ENCODE results near the gene FSTL3. TPM values are rescaled to one million over a fixed set of nuclear protein-coding genes. Genes with fewer than 3 reads are reported as not detected.
"Not testable (repeated sequence)": the region's sequence is repeated elsewhere in the genome, so short reads cannot be mapped to it uniquely, and the experiment has no call there.

FSTL3 gene
- polyA plus RNA-seq, 1 donor = 17.8 TPM

DNA sequence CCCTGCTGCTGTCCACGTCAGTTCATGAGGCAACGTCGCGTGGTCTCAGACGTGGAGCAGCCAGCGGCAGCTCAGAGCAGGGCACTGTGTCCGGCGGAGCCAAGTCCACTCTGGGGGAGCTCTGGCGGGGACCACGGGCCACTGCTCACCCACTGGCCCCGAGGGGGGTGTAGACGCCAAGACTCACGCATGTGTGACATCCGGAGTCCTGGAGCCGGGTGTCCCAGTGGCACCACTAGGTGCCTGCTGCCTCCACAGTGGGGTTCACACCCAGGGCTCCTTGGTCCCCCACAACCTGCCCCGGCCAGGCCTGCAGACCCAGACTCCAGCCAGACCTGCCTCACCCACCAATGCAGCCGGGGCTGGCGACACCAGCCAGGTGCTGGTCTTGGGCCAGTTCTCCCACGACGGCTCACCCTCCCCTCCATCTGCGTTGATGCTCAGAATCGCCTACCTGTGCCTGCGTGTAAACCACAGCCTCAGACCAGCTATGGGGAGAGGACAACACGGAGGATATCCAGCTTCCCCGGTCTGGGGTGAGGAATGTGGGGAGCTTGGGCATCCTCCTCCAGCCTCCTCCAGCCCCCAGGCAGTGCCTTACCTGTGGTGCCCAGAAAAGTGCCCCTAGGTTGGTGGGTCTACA lies 6.6 kb downstream of the FSTL3 start:
- DNase-seq (ENCODE audit: low read depth) = no peak

DNA sequence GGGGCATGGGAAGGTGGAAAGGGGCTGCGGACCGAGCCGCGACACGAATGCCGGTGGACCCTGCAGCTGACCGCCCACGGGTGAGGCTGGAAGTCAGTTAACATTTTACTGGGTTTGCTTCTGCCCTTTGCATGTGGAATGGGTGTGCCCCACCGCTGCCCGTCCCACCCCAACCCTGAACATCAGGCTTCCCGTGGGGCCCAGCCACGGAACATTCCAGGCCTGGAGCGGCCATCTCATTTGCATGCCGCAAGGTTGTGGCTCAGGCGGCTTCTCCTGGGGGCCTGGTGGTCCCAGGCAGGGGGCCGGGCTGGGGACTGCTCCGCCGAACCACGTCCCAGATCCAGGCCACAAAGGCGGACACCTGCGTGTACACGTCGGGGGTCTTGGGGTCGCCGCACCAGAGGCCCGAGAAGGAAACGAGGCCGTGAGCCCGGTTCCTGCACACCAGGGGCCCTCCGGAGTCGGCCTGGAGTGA lies 9.3 kb downstream of the FSTL3 start:
- DNase-seq (ENCODE audit: low read depth) = no peak

DNA sequence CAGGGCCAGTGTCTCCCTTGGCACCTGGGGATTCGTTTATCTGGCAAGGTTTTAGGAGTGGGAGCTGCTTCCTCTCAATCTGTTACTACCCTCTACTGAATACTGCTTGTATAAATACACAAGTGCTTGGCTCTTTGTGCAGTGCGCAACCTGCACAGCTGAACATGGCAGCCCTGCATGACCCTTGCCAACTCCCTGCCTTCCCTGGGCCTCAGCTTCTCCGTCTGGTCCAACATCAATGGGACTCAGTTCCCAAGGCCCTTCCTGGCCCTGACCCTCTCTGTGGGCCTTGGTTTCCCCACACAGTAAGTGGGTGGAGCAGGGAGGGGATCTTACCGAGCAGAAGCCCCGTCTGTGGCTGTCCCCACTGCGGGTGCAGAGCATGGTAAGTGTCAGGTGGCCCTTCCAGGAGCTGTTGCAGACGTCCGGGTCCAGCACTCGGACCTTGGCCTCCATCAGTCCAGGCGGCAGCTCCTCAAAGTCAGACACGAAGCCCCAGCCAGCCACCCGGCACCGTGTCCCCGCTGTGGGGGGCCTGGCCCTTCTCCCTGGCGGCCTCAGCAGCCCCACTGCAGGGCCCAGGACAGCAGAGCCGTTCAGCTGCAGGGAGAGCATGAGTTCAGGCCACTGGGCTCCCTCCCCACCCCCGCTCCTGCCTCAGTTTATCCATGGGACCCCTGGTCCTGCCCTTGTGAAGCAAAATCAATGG lies 10.6 kb downstream of the FSTL3 start:
- no peak for DNase-seq (ENCODE audit: low read depth)

DNA sequence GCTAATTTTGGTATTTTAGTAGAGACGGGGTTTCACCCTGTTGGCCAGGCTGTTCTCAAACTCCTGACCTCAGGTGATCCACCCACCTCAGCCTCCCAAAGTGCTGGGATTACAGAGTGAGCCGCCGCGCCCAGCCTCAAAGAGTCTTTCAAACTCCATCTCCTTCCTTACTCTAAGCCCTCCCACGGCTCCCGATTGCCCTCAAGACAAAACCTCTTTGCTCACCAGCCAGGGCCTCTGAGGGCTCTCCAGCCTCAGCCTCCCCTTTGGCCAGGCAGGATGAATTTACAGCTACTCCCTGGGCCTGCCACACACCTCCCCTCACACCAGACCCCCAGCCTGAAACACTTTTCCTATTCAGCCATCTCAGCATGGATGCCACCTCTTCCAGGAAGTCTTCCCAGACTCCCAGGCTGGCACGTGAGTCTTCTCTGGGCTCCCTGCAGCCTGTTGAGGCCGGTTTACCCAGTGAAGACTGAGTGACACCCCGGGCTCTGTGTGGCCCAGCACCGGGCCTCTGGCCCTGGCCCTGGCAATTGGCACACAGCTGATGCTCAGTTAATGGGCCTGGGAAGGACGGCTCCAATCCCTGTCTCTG lies 11.5 kb downstream of the FSTL3 start:
- DNase-seq (ENCODE audit: low read depth) = no peak

DNA sequence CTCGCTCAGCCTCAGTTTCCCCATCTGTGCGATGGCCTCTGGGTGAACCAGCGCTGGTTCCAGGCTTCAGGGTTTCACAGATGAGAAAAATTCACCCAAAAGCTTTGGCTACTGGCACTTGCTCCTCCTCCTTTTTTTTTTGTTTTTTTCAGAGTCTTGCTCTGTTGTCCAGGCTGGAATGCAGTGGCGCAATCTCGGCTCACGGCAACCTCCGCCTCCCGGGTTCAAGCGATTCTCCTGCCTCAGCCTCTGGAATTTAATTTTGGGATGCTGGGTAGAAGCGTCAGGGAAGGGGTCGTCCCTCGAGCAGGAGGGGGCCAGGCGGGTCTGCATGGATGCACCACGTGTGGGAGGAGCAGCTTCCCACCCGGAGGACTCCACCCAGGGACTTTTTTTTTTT lies 12.0 kb downstream of the FSTL3 start:
- DNase-seq (ENCODE audit: low read depth) = no peak

DNA sequence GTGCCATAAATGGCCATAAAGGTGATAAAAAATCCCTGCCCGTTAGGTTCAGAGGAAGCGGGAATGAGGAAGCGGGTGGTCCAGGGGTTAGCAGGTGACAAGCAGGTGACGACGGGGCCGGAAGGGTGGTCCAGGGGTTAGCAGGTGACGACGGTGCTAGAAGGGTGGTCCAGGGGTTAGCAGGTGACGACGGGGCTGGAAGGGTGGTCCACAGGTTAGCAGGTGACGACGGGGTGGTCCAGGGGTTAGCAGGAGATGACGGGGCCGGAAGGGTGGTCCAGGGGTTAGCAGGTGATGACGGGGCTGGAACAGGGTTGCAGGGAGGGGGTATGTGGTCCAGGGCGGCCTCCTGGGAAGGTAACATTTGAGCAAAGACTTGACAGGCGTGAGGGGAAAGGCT lies 12.8 kb downstream of the FSTL3 start:
- DNase-seq (ENCODE audit: low read depth) = no peak

DNA sequence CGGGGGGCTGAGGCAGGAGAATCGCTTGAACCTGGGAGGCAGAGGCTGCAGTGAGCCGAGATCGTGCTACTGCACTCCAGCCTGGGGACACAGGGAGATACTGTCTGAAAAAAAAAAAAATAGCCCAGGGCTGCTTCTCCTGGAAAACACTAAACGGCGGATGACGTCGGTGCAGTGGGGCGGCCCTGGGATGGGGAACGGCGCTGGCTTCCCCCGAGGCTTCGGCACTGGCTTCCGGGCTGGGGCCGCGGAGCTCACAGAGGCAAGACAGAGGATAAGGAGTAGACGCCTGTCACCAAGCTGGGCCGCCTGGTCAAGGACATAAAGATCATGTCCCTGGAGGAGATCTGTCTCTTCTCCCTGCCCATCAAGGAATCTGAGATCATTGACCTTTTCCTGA lies 14.0 kb downstream of the FSTL3 start:
- DNase-seq (ENCODE audit: low read depth) = no peak

DNA sequence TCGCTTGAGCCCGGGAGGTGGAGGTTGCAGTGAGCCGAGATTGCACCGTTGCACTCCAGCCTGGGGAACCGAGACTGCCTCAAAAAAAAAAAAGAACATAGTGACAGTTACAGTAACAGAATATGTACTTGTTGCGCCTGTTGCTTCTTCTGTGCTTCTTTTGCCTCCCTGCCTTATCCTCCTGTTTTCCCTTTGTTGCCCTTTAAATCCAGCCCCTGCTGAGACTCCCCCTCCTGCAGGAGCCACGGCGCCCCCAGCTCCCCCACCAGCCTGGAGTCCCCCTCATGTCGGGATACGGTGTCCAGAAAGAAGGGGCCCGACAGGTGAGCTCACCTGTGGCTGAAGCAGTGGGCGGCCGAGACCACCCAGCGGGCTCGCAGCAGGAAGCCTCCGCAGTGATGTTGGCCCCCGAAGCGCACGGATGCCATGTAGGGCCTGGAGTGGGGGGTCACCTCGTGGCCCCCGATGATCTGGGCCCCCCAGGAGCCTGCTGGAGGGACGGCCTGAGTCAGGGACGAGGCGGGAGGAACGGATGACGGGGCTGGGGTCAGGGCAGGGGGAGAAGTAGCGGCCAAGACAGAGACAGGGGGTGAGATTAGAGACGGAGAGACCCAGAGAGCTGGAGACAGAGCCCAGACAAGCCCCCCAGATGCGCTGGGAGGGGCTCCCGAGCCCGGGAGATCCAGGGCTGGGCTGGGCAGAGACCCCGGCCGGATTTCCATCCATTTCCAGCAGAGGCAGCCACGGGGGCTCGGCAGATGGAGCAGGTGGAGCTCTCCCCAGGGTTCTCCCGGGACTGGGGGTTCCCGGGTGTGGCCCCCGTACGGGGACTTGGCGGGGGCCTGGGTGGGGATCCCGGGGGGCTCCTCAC lies 18.5 kb downstream of the FSTL3 start:
- no peak for DNase-seq (ENCODE audit: low read depth)

DNA sequence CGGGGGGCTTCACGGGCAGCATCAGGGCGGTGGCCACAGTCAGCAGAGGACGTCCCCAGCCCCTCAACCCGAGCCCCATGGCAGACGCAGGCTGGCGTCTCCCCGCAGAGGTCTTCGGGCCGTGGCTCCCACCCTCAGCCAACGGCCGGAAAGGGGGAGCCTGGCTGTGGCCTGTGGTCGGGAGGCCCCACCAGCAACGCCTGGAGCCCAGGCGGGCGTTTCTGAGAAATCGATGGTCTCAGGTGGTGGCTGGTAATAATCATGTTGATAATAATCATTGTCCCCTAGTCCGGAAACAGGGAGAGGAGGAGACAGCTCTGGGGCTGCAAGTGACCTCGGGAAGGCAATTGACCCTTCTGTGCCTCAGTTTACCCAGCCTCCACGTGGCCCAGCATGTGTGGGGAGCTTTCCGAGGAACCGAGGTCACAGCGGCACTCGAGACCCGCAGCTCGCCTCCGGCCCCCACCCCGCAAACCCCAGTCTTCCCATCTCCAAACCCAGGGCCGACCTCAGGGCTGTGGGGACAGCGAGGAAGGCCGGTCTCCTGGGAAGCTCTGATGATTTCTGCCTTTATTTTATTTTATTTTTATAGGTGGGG lies 19.3 kb downstream of the FSTL3 start, which contains the start of gene PRSS57:
TSS of gene PRSS57 (minus strand) at position 101 of the 598 bp plus-strand sequence. CDS start at position 79, 22 bp downstream.
- no peak for DNase-seq (ENCODE audit: low read depth)

DNA sequence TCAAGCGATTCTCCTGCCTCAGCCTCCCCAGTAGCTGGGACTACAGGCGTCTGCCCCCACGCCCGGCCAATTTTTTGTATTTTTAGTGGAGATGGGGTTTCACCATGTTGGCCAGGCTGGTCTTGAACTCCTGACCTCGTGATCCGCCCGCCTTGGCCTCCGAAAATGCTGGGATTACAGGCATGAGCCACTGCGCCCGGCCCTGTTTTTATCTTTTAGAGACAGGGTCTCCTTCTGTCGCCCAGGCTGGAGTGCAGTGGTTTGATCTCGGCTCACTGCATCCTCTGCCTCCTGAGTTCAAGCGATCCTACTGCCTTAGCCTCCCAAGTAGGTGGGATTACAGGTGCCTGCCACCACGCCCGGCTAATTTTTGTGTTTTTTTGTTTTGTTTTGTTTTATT lies 22.3 kb downstream of the FSTL3 start:
- DNase-seq (ENCODE audit: low read depth) = not testable (repeated sequence)

DNA sequence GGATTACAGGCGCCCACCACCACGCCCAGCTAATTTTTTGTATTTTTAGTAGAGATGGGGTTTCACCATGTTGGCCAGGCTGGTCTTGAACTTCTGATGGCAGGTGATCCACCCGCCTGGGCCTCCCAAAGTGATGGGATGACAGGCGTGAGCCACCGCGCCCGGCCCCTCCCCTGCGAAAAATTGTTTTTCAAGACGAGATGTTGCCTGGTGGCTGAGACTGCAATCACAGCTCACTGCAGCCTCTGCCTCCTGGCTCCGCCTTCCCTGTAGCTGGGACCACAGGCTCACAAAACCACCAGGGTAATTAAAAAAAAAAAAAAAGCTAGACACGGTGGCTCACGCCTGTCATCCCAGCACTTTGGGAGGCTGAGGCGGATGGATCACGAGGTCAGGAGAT lies 23.7 kb downstream of the FSTL3 start:
- not testable (repeated sequence) for DNase-seq (ENCODE audit: low read depth)

DNA sequence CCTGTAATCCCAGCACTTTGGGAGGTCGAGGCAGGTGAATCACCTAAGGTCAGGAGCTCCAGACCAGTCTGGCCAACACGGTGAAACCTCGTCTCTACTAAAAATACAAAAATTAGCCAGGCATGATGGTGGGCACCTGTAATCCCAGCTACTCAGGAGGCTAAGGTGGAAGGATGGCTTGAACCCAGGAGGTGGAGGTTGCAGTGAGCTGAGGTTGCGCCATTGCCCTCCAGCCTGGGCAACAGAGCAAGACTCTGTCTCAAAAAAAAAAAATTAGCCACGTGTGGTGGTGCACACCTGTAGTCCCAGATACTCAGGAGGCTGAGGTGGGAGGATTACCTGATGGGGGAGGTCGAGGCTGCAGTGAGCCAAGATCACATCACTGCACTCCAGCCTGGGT lies 26.7 kb downstream of the FSTL3 start:
- DNase-seq (ENCODE audit: low read depth) = not testable (repeated sequence)

DNA sequence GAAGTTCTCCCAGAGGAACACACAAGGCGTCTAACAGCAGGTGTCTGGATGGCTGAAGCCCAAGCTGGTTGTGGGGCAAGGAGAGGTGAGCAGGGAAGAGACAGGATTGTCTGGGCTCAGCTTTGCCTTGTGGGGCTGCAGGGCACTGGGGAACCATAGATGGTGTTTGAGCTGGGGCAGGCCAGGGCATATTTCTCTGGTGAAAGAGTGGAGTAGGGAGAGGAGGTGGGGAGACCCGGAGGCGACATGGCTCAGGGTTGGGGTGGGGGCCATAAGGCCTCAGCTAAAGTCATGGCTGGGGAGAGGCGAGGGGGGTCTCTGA lies 27.1 kb downstream of the FSTL3 start:
- DNase-seq (ENCODE audit: low read depth) = no peak

DNA sequence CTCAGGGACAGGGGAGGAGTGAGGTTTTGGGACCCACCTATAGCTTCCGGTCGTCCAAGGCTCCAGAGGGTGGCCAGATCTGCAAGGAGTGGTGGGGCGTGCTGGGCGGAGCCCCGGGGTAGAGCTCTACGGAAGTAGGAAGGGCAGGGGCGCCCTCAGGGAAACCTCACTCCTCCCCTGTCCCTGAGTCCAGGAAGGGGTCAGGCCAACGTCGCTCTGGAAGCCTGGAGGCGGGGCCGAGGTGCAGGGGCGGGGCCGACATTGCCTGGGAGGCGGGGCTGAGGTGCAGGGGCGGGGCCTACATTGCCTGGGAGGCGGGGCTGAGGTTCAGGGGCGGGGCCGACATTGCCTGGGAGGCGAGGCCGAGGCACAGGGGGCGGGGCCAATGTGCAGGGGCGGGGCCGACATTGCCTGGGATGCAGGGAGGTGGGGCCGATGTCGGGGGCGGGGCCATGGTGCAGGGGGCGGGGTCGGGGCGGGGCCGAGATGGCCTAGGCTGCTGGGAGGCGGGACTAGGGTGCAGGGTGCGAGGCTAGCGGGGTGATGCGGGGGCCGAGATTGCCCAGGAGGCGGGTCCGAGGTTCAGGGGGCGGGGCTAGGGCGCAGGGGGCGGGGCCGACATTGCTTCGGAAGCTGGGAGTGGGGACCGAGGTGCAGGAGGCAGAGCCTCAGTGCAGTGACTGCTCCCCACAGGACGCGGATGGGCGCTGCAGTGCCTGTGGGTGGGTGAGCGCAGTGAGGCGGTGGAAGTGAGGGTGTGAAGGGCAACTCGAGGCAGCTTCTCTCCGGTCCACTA lies 27.7 kb downstream of the FSTL3 start:
- DNase-seq (ENCODE audit: low read depth) = no peak

DNA sequence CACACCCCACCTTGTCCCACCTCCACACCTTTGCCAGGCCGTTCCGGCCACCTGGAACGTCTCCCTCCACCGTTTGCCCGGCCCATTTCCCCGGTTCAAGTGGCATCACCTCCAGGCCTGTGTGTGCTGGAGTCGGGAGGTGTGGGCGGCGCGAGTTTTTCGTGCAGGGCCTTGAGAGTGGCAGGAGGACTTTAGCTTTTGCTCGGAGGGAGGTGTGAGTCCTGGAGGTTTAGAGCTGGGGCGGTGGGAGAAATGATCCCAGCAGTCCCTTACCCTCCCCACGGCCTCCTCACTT lies 28.2 kb downstream of the FSTL3 start:
- no peak for DNase-seq (ENCODE audit: low read depth)

DNA sequence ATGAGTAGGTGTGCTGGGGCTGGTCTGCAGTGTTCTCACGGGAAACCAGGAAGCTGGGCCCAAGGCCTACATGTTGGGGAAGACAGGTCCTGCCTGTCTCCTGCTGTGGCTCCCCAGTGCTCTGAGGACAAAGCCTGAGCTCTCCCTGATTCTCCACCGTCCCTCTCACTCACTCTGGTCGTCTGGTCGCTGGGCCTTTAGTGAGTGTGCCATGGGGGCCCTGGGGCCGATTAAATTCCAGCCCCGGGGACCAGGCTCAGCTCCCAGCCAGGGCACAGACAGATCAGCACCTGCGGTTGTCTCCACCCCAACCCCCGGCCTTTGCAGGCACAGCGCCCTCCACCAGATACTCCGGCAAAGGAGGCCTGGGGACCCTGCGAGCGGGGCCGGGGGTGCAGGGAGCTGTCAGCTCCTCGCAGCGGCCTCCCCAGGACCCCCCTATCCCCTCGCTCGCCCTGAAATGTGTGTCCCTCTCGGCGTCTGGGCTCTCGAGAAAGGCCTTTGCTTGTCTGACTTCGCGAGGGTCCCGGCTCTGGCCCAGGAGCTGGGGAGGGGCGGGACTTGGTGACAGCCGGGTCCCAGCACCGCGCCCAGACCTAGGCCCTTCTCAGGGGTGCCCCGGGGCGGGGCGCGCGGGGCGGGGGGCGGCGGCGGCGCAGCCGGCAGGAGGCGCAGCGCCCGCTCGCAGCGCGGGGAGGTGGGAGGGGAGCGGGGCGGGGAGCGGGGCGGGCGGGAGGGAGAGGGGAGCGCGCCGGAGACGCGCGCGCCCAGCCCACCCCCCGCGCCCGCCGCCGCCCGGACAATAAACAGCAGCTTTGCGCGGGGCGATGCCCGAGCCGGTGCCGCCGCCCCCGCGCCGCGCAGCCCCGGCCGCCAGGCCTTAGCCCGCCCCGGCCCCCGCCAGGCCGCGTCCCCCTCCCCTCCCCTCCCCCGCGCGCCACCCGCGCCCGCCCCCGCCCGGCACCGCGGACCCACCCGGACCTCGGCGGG lies 32.3 kb downstream of the FSTL3 start, which contains the start of gene PALM:
TSS of gene PALM (plus strand) at position 782 of the 990 bp plus-strand sequence. CDS start 212 bp downstream, outside the sequence.
- DNase-seq (ENCODE audit: low read depth) = no peak

DNA sequence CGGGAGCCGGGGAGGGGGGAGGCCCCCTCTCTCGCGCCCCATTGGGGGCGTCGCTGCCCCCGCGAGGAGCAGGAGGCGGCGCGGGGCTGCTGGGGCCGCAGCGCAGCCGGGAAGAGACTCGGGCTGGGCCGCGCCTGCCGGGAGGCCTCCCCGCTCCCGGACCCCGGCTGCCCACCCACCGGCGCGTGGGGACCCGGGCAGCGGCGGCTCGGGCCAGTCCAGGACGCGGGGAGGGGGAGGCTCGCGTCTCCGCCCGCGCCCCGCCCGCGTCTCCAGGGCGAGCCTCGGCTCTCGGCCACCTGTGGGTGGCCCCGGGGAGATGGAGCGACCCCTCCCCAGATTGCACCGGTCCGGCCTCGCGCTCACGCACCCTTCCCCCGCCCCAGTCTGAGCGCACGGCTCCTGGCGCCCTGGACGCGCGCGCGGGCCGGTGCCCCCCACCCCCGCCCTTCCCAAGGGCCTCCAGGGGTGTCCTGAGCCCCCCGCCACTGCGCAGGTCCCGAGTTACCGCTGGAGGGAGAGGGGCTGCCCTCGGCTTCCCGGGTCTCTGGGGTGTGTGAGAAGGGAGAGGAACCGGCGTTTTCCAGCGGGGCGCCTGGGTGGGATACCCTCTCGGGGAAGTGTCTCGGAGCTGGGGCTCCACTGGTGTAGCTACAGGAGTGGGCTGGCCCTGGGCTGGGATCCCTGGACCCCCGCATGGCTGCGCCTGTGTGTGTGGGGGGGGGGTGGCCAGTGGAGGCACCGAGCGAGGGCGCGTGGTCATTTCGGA lies 33.2 kb downstream of the FSTL3 start:
- DNase-seq (ENCODE audit: low read depth) = no peak

DNA sequence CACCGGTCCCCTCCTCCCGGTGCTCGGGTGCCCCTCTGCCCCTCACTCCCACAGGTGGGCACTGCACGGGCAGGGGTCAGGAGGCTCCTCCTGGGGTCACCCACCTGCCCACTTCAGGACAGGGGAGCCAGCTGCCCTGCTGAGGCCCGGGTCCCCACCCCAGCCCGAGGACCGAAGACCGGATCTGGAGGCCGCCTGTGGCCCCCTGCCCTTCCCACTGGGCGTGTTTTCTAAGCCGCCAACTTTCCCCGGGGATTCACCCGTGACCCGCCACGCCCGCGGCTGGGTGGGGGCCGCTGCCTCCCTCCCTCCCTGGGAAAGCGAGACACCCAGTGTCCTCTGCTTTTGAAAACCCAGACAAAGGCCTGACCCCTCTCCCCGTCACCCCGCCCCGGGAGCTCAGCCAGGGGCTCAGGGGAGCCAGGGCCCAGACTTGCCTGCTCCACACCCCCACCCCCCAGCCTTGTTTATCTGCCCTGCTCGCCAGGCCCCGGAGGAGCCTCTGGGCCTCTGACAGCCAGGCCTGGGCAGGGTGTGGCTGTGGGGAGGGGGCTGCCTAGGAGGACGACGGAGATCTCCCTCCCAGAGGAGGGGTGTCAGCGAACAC lies 33.9 kb downstream of the FSTL3 start:
- DNase-seq (ENCODE audit: low read depth) = no peak
